Suprapubic skin (tissue), 4 donors: ENCODE measurements around the gene ARHGAP29. TPM values are rescaled to one million over a fixed set of nuclear protein-coding genes. Genes with fewer than 3 reads are reported as not detected.
"Not testable (repeated sequence)": the region's sequence is repeated elsewhere in the genome, so short reads cannot be mapped to it uniquely, and the experiment has no call there.

Source experiments
- DNase-seq, 2 donors: peaks; one replicate each; pipeline ENCODE4 v3.0.0-alpha.2; 2019; ENCODE audit warnings: low spot score in 2 of 2
- H3K27ac ChIP-seq: fragments of 200-600 bp; sonication (generic); one replicate; pipeline ENCODE4 v1.5.1; 2019
- H3K27me3 ChIP-seq: fragments of 200-600 bp; sonication (generic); one replicate; pipeline ENCODE4 v1.5.1; 2019
- H3K36me3 ChIP-seq: fragments of 200-600 bp; sonication (generic); one replicate; pipeline ENCODE4 v1.5.1; 2019
- H3K4me1 ChIP-seq: fragments of 200-600 bp; sonication (generic); one replicate; pipeline ENCODE4 v1.5.1; 2019
- H3K4me3 ChIP-seq: fragments of 200-600 bp; sonication (generic); one replicate; pipeline ENCODE4 v1.5.1; 2019; ENCODE audit warnings: mild to moderate bottlenecking
- H3K9me3 ChIP-seq: fragments of 200-600 bp; sonication (generic); one replicate; pipeline ENCODE4 v1.5.1; 2019
- CTCF ChIP-seq, 2 donors: fragments of 200-600 bp in 1 of 2; fragments of 450-650 bp in 1 of 2; sonication (generic) in 1 of 2; IDR thresholded peaks; one replicate each; pipeline ENCODE4 v1.5.1; 2016 to 2019; ENCODE audit warnings: antibody characterized with exemption in 2 of 2, mild to moderate bottlenecking in 1 of 2, moderate library complexity in 1 of 2
- EP300 ChIP-seq: sonication (generic); formaldehyde crosslinking; IDR thresholded peaks from one replicate; pipeline ENCODE4 v1.6.1; 2017; ENCODE audit warnings: antibody characterized with exemption
- POLR2A ChIP-seq, 2 donors: fragments of 450-650 bp; IDR thresholded peaks; one replicate each; pipeline ENCODE4 v1.6.1; 2017; ENCODE audit warnings: antibody characterized with exemption in 2 of 2, mild to moderate bottlenecking in 2 of 2, moderate library complexity in 2 of 2
- POLR2AphosphoS5 ChIP-seq, 3 donors: sonication (generic); formaldehyde crosslinking; IDR thresholded peaks; one replicate each; pipeline ENCODE4 v1.6.1; 2017; ENCODE audit warnings: antibody characterized with exemption in 3 of 3
- WGBS: methylation state at CpG from one replicate; pipeline ENCODE4 v1.1.5; 2018; 5-methylcytosine and 5-hydroxymethylcytosine counted together
- total RNA-seq, 4 donors: library from RNA; depleted of rRNA; stranded (reverse); fragments of >200 nt; gene quantifications; one replicate each; pipeline ENCODE4 v1.1.0, GENCODE V29; 2016

The ARHGAP29 gene
- total RNA-seq, 4 donors from 2014 or later: 23.4 to 38.3 (median 28.6) TPM

GRCh38 chr1:94182191-94182590, 55.2 kb downstream of the ARHGAP29 start:
- Histone ChIP-seq H3K36me3 (peaks cover 35% of the 10 kb centered on the region), H3K27ac (no peak overlapping the region), H3K4me1 (no peaks in the 10 kb centered on the region), H3K27me3 (no peaks in the 10 kb centered on the region), H3K9me3 (no peaks in the 10 kb centered on the region), H3K4me3 (no peak overlapping the region)
- 75% methylated on average over 1 of the region's 1 CpG for WGBS
- no peak for DNase-seq
- TF ChIP-seq EP300 (no peak), CTCF (IDR thresholded peaks at IDR 0.05) (no peak), POLR2A (IDR thresholded peaks at IDR 0.05) (no peak), POLR2AphosphoS5 (IDR thresholded peaks at IDR 0.05) (no peak)

- no peaks in the 10 kb centered on the region for H3K27me3 ChIP-seq
- H3K4me1 ChIP-seq: no peaks in the 10 kb centered on the region
- H3K9me3 ChIP-seq: no peaks in the 10 kb centered on the region
- peaks cover 41% of the 10 kb centered on the region for H3K36me3 ChIP-seq
- H3K27ac ChIP-seq: no peak overlapping the region
- DNase-seq: no peak
- TF ChIP-seq POLR2A (IDR thresholded peaks at IDR 0.05) (no peak), EP300 (no peak), POLR2AphosphoS5 (IDR thresholded peaks at IDR 0.05) (no peak), CTCF (IDR thresholded peaks at IDR 0.05) (no peak)
- WGBS: 96% methylated on average over 1 of the region's 1 CpG
- H3K4me3 ChIP-seq: no peak overlapping the region
Measured at GRCh38 chr1:94180650-94181049, 56.7 kb downstream of the ARHGAP29 start.

GRCh38 chr1:94178901-94179300, 58.5 kb downstream of the ARHGAP29 start:
- Histone ChIP-seq H3K9me3 (no peaks in the 10 kb centered on the region), H3K36me3 (peaks cover 41% of the 10 kb centered on the region), H3K27me3 (no peaks in the 10 kb centered on the region), H3K4me1 (no peaks in the 10 kb centered on the region), H3K4me3 (no peak overlapping the region), H3K27ac (no peak overlapping the region)
- TF ChIP-seq EP300 (no peak), POLR2AphosphoS5 (IDR thresholded peaks at IDR 0.05) (no peak), CTCF (IDR thresholded peaks at IDR 0.05) (no peak), POLR2A (IDR thresholded peaks at IDR 0.05) (no peak)
- no peak for DNase-seq

GRCh38 chr1:94169126-94169525, 68.3 kb downstream of the ARHGAP29 start:
- WGBS: 82% methylated on average over 3 of the region's 3 CpGs

GRCh38 chr1:94165843-94166242, 71.5 kb downstream of the ARHGAP29 start:
- TF ChIP-seq POLR2AphosphoS5 (IDR thresholded peaks at IDR 0.05): no peak
- TF ChIP-seq CTCF (IDR thresholded peaks at IDR 0.05): no peak
- TF ChIP-seq POLR2A (IDR thresholded peaks at IDR 0.05): no peak
- no peak for TF ChIP-seq EP300
- H3K36me3 ChIP-seq: no peaks in the 10 kb centered on the region
- WGBS: 94% methylated on average over 5 of the region's 5 CpGs

More at GRCh38 chr1:94169126-94169525, 68.3 kb downstream of the ARHGAP29 start:
- Histone ChIP-seq H3K9me3 (no peaks in the 10 kb centered on the region), H3K27ac (no peak overlapping the region), H3K27me3 (no peaks in the 10 kb centered on the region), H3K4me3 (no peak overlapping the region), H3K36me3 (peaks cover 4% of the 10 kb centered on the region), H3K4me1 (no peaks in the 10 kb centered on the region)
- TF ChIP-seq POLR2AphosphoS5 (IDR thresholded peaks at IDR 0.05) (no peak), EP300 (no peak), CTCF (IDR thresholded peaks at IDR 0.05) (no peak), POLR2A (IDR thresholded peaks at IDR 0.05) (no peak)
- DNase-seq: no peak

GRCh38 chr1:94164885-94165284, 72.5 kb downstream of the ARHGAP29 start:
- H3K36me3 ChIP-seq, H3K27me3 ChIP-seq, H3K4me1 ChIP-seq, DNase-seq, H3K27ac ChIP-seq, H3K9me3 ChIP-seq, H3K4me3 ChIP-seq: not testable (repeated sequence)
- 79% methylated on average over 2 of the region's 2 CpGs for WGBS

More at GRCh38 chr1:94165843-94166242, 71.5 kb downstream of the ARHGAP29 start:
- Histone ChIP-seq H3K27me3 (no peaks in the 10 kb centered on the region), H3K4me1 (no peaks in the 10 kb centered on the region), H3K4me3 (no peak overlapping the region), H3K9me3 (no peaks in the 10 kb centered on the region), H3K27ac (no peak overlapping the region)
- DNase-seq: no peak

GRCh38 chr1:94164121-94164520, 73.3 kb downstream of the ARHGAP29 start:
- H3K9me3 ChIP-seq, H3K27me3 ChIP-seq, H3K36me3 ChIP-seq, DNase-seq, H3K27ac ChIP-seq, H3K4me1 ChIP-seq, H3K4me3 ChIP-seq: not testable (repeated sequence)
- WGBS: 47% methylated on average over 1 of the region's 1 CpG

GRCh38 chr1:94163249-94163648, 74.1 kb downstream of the ARHGAP29 start:
- not testable (repeated sequence) for H3K36me3 ChIP-seq, DNase-seq, H3K4me3 ChIP-seq, H3K27ac ChIP-seq, H3K27me3 ChIP-seq, H3K4me1 ChIP-seq, H3K9me3 ChIP-seq
- WGBS: 83% methylated on average over 5 of the region's 5 CpGs
